Spleen (tissue), 11 donors: Measurements from ENCODE around the gene GALT. TPM values are rescaled to one million over a fixed set of nuclear protein-coding genes. Genes with fewer than 3 reads are reported as not detected.

ENCODE experiments used
- DNase-seq: peaks from one replicate; pipeline ENCODE4 v3.0.0-alpha.2; 2020
- H3K27ac ChIP-seq, 8 donors: fragments of 200-600 bp; sonication (generic) in 7 of 8; 1 replicate in 4 of 8; 2 replicates in 4 of 8; pipeline versions ENCODE4 v1.5.0 to v1.8.0; 2016 to 2021; ENCODE audit warnings: inconsistent platforms in 4 of 8, mild to moderate bottlenecking in 4 of 8, moderate library complexity in 1 of 8
- H3K27me3 ChIP-seq, 7 donors: fragments of 200-600 bp; sonication (generic) in 6 of 7; replicated peaks in 1 of 7; 1 replicate in 4 of 7; 2 replicates in 3 of 7; pipeline versions ENCODE4 v1.5.0 to v1.8.0; 2016 to 2021; ENCODE audit warnings: inconsistent platforms in 3 of 7, mild to moderate bottlenecking in 1 of 7
- H3K36me3 ChIP-seq, 6 donors: fragments of 200-600 bp; sonication (generic) in 5 of 6; 1 replicate in 4 of 6; 2 replicates in 2 of 6; pipeline versions ENCODE4 v1.5.0 to v1.8.0; 2016 to 2021; ENCODE audit warnings: inconsistent platforms in 2 of 6
- H3K4me1 ChIP-seq, 6 donors: fragments of 200-600 bp; sonication (generic) in 5 of 6; 1 replicate in 3 of 6; 2 replicates in 3 of 6; pipeline versions ENCODE4 v1.5.0 to v1.8.0; 2016 to 2021; ENCODE audit warnings: inconsistent platforms in 3 of 6
- H3K4me3 ChIP-seq, 8 donors: fragments of 200-600 bp; sonication (generic) in 7 of 8; 1 replicate in 4 of 8; 2 replicates in 4 of 8; pipeline versions ENCODE4 v1.5.0 to v1.8.0; 2016 to 2021; ENCODE audit warnings: inconsistent platforms in 4 of 8, mild to moderate bottlenecking in 4 of 8, moderate library complexity in 2 of 8
- H3K9me3 ChIP-seq, 8 donors: fragments of 200-600 bp; sonication (generic) in 7 of 8; 1 replicate in 4 of 8; 2 replicates in 4 of 8; pipeline versions ENCODE4 v1.5.0 to v1.8.0; 2016 to 2021; ENCODE audit warnings: inconsistent platforms in 4 of 8
- CTCF ChIP-seq, 11 experiments: fragments of 200-600 bp in 7 of 11; fragments of 450-650 bp in 4 of 11; sonication (generic) in 4 of 11; IDR thresholded peaks in 8 of 11; conservative IDR thresholded peaks in 3 of 11; 1 replicate in 7 of 11; 2 replicates in 4 of 11; pipeline versions ENCODE4 v1.4.0 to v1.8.0; 2016 to 2021; ENCODE audit warnings: antibody characterized with exemption in 11 of 11, inconsistent platforms in 4 of 11, mild to moderate bottlenecking in 1 of 11
- POLR2A ChIP-seq, 3 donors: fragments of 450-650 bp; IDR thresholded peaks; one replicate each; pipeline ENCODE4 v1.5.1; 2017; ENCODE audit warnings: antibody characterized with exemption in 3 of 3, mild to moderate bottlenecking in 1 of 3
- POLR2AphosphoS5 ChIP-seq, 3 donors: sonication (generic); formaldehyde crosslinking; IDR thresholded peaks; one replicate each; pipeline ENCODE4 v1.5.1; 2017; ENCODE audit warnings: antibody characterized with exemption in 3 of 3
- WGBS, 5 donors: extraction: QIAGEN DNeasy Blood & Tissue Kit in 3 of 5; methylation state at CpG; one replicate each; pipeline versions ENCODE4 v1.1.5 to v1.1.7; 2013 to 2018; 5-methylcytosine and 5-hydroxymethylcytosine counted together
- intact Hi-C: fragments of 100-400 bp; cut with DNase I; formaldehyde crosslinking; loops from one replicate; pipeline ENCODE4 v1.15.0; 2023; ENCODE audit warnings: low total_unique reads
- polyA plus RNA-seq, 3 donors: library from polyadenylated mRNA; stranded (reverse); fragments of 200-250 nt; gene quantifications; one replicate each; pipeline ENCODE4 v1.2.1, GENCODE V29; 2013
- total RNA-seq, 7 donors: library from RNA; depleted of rRNA in 3 of 7; stranded (reverse); fragments of >200 nt in 3 of 7; fragmentation: NEBNext Ultra II Directional in 4 of 7; extraction: Animal tissue kit (Norgen Biotek cat#: 25700) in 4 of 7; gene quantifications; one replicate each; pipeline versions ENCODE4 v1.1.0 to v1.2.1, GENCODE V29; 2016 to 2021
- donor health status: healthy with polysubstance abuse.
- donor health status: DM: no; HTN: no; CAD: no; lungs with moderate emphysema.
- donor health status: DM: no; HTN: no; CAD: no.
- donor health status: Bipolar disorder and iron deficiency.
- donor health status: healthy.
- donor health status: DM: no; HTN: no; CAD: no.
- donor health status: DM: yes; HTN: yes; CAD: no.

Gene GALT
- total and polyA plus RNA-seq, 10 donors = 32.1 to 101 (median 74.6) TPM

- no peaks in the 10 kb centered on the region for H3K36me3 ChIP-seq
- H3K4me3 ChIP-seq = no peak overlapping the region
- 72 to 91% (median 82%) methylated on average over 6 of the region's 6 CpGs for WGBS, 5 donors
- DNase-seq = no peak
- no peaks in the 10 kb centered on the region for H3K27me3 ChIP-seq
- intact Hi-C loops = no loop called here
- peaks cover 0 to 20% (median 3%) of the 10 kb centered on the region in 6 donors for H3K4me1 ChIP-seq
- no peaks in the 10 kb centered on the region for H3K9me3 ChIP-seq
- TF ChIP-seq POLR2AphosphoS5 (IDR thresholded peaks at IDR 0.05) (no peak), POLR2A (IDR thresholded peaks at IDR 0.05) (no peak), CTCF (IDR thresholded peaks at IDR 0.05 in 8 of 11, conservative IDR thresholded peaks at IDR 0.05 in 3 of 11) (no peak)
- H3K27ac ChIP-seq = no peak overlapping the region
Measured at GRCh38 chr9:34601937-34602573, 44.4 kb upstream of the GALT start.

- 59 to 63% (median 61%) methylated on average over 4 of the region's 4 CpGs for WGBS, 5 donors
Measured at GRCh38 chr9:34603610-34604231, 42.8 kb upstream of the GALT start.

DNA sequence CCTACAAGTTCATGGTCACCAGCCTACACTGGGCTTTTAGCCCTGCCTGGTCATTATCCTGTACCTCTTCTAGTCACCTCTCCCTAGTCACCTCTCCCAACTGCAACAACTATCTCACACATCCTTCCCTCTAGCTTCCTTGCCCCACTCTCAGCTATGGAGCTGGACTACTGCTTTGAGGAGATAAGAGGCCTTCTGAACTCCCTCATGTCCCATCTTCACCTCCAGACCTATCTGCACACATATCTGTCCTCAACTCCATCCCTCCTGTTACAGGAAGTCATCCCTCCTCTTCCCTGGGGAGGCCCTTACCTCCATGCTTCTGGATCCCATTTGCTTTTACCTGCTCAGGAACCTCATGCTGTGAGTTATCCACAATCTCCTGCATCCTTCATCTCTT is 40.3 kb upstream of the GALT start:
- H3K9me3 ChIP-seq = no peaks in the 10 kb centered on the region
- H3K27me3 ChIP-seq = no peaks in the 10 kb centered on the region
- no peak for DNase-seq
- TF ChIP-seq CTCF (IDR thresholded peaks at IDR 0.05 in 8 of 11, conservative IDR thresholded peaks at IDR 0.05 in 3 of 11) = no peak
- no peak for TF ChIP-seq POLR2AphosphoS5 (IDR thresholded peaks at IDR 0.05)
- no peak for TF ChIP-seq POLR2A (IDR thresholded peaks at IDR 0.05)
- H3K27ac ChIP-seq = no peak overlapping the region
- H3K4me1 ChIP-seq = peaks cover 0 to 25% (median 11%) of the 10 kb centered on the region in 6 donors
- no peak overlapping the region for H3K4me3 ChIP-seq
- no peaks in the 10 kb centered on the region for H3K36me3 ChIP-seq
- intact Hi-C loops = no loop called here

More at GRCh38 chr9:34603610-34604231, 42.8 kb upstream of the GALT start:
- no peaks in the 10 kb centered on the region for H3K36me3 ChIP-seq
- intact Hi-C loops = no loop called here
- no peak overlapping the region for H3K27ac ChIP-seq
- H3K4me3 ChIP-seq = no peak overlapping the region
- H3K9me3 ChIP-seq = no peaks in the 10 kb centered on the region
- DNase-seq = peak; percentile 91
- TF ChIP-seq CTCF (IDR thresholded peaks at IDR 0.05 in 8 of 11, conservative IDR thresholded peaks at IDR 0.05 in 3 of 11) (peak; percentile 85 to 95 (median 89)), POLR2A (IDR thresholded peaks at IDR 0.05) (no peak)
- H3K4me1 ChIP-seq = peaks cover 0 to 20% (median 3%) of the 10 kb centered on the region in 6 donors
- H3K27me3 ChIP-seq = no peaks in the 10 kb centered on the region

DNA sequence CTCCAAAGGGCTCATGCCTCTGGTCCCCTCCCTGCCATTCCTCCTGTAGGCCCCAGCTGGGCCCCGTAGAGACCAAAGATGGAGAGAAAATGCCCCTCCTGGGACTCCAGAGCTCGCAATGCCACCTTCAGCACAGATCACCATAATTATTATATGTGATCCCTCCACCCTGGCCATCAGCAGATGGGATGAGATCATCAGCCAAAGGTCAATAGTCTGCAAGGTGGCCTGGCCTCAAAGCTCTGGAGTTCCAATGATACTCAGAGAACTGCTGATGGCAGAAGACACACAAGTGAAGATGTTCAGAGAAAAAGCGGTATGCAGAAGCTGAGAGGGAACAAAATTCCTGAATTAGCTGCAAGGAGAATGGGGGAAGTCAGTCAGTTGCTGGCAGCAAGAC is 39.6 kb upstream of the GALT start:
- H3K27ac ChIP-seq = no peak overlapping the region
- intact Hi-C loops = no loop called here
- WGBS, 5 donors = 63 to 94% (median 88%) methylated on average over 3 of the region's 3 CpGs
- no peak for DNase-seq
- TF ChIP-seq CTCF (IDR thresholded peaks at IDR 0.05 in 8 of 11, conservative IDR thresholded peaks at IDR 0.05 in 3 of 11) (no peak), POLR2A (IDR thresholded peaks at IDR 0.05) (no peak), POLR2AphosphoS5 (IDR thresholded peaks at IDR 0.05) (no peak)
- no peaks in the 10 kb centered on the region for H3K27me3 ChIP-seq
- H3K36me3 ChIP-seq = no peaks in the 10 kb centered on the region
- H3K4me3 ChIP-seq = no peak overlapping the region
- peaks cover 0 to 30% (median 15%) of the 10 kb centered on the region in 6 donors for H3K4me1 ChIP-seq
- no peaks in the 10 kb centered on the region for H3K9me3 ChIP-seq
